A549 (cell line): ENCODE measurements around the gene PIK3C2B.

Source experiments
- CTCF ChIP-seq: fragments of >200 bp; sonication (Bioruptor Twin); formaldehyde crosslinking; IDR thresholded peaks from 3 replicates; pipeline ENCODE4 v1.5.1; 2016
- GATA3 ChIP-seq: IDR thresholded peaks from 2 replicates; pipeline ENCODE4 v1.6.1; 2012; ENCODE audit warnings: borderline replicate concordance

- no peak for TF ChIP-seq GATA3
- no peak for TF ChIP-seq CTCF
These were observed 44.8 kb downstream of the PIK3C2B start for GRCh38 chr1:204449678-204450280.
